Psoas muscle (tissue), 8 donors: ENCODE data around the gene KREMEN2. TPM values are rescaled to one million over a fixed set of nuclear protein-coding genes. Genes with fewer than 3 reads are reported as not detected.

Source experiments
- ATAC-seq, 4 donors: fragments of 200-7000 bp; cut with Tn5 transposase; one replicate each; pipeline ENCODE4 v1.9.1; 2020; ENCODE audit warnings: moderate library complexity in 3 of 4, mild to moderate bottlenecking in 2 of 4
- DNase-seq, 2 donors: peaks; one replicate each; pipeline ENCODE4 v3.0.0-alpha.2; 2020
- H3K27ac ChIP-seq: fragments of 200-600 bp; one replicate; pipeline ENCODE4 v1.8.0; 2022
- H3K27me3 ChIP-seq, 3 donors: fragments of 200-600 bp in 1 of 3; one replicate each; pipeline versions ENCODE4 v1.6.1 to v1.8.0; 2013 to 2022; ENCODE audit warnings: low read length in 2 of 3, mild to moderate bottlenecking in 2 of 3, moderate library complexity in 1 of 3; ENCODE audit not compliant: insufficient read depth in 3 of 3
- H3K36me3 ChIP-seq, 2 donors: fragments of 200-600 bp in 1 of 2; one replicate each; pipeline versions ENCODE4 v1.6.1 to v1.8.0; 2013 to 2022; ENCODE audit warnings: low read depth in 1 of 2, mild to moderate bottlenecking in 1 of 2, moderate library complexity in 1 of 2; ENCODE audit not compliant: insufficient read depth in 1 of 2
- H3K4me1 ChIP-seq: fragments of 200-600 bp; one replicate; pipeline ENCODE4 v1.8.0; 2022
- H3K4me3 ChIP-seq: fragments of 200-600 bp; one replicate; pipeline ENCODE4 v1.8.0; 2022; ENCODE audit warnings: mild to moderate bottlenecking
- H3K9me3 ChIP-seq: fragments of 200-600 bp; one replicate; pipeline ENCODE4 v1.8.0; 2022
- WGBS, 3 donors: extraction: QIAGEN DNeasy Blood & Tissue Kit; methylation state at CpG; one replicate each; pipeline versions ENCODE4 v1.1.6 to v1.1.7; 2013; 5-methylcytosine and 5-hydroxymethylcytosine counted together
- intact Hi-C, 2 donors: fragments of 100-400 bp; cut with DNase I; formaldehyde crosslinking; loops; one replicate each; pipeline versions ENCODE4 v1.11.0 to v1.14.2; 2022
- polyA plus RNA-seq, 3 donors: library from polyadenylated mRNA; stranded (reverse); fragments of 200-250 nt; gene quantifications; one replicate each; pipeline ENCODE4 v1.2.3, GENCODE V29; 2013
- total RNA-seq, 4 donors: library from RNA; stranded (reverse); fragmentation: NEBNext Ultra II Directional in 2 of 4; extraction: Animal tissue kit (Norgen Biotek cat#: 25700) in 2 of 4; gene quantifications; one replicate each; pipeline versions ENCODE4 v1.2.1 to v1.2.4, GENCODE V29; 2021 to 2023
- TF ChIP-seq, protein P1 (sequence below): fragments of 200-600 bp; IDR thresholded peaks from one replicate; pipeline ENCODE4 v1.8.0; 2022; ENCODE audit warnings: antibody characterized with exemption
- donor health status: healthy with polysubstance abuse.
- donor health status: DM: no; HTN: no; CAD: no; lungs with moderate emphysema.
- donor health status: Bipolar disorder and iron deficiency.
- donor health status: healthy.
- donor health status: DM: yes; HTN: yes; CAD: no.
- donor health status: DM: no; HTN: no; CAD: no.
- donor health status: DM: no; HTN: no; CAD: no.
- donor health status: DM: yes; HTN: yes; CAD: no.

KREMEN2 gene
- total and polyA plus RNA-seq, 7 donors, result 0.01 to 0.04 TPM; not detected in 5

DNA sequence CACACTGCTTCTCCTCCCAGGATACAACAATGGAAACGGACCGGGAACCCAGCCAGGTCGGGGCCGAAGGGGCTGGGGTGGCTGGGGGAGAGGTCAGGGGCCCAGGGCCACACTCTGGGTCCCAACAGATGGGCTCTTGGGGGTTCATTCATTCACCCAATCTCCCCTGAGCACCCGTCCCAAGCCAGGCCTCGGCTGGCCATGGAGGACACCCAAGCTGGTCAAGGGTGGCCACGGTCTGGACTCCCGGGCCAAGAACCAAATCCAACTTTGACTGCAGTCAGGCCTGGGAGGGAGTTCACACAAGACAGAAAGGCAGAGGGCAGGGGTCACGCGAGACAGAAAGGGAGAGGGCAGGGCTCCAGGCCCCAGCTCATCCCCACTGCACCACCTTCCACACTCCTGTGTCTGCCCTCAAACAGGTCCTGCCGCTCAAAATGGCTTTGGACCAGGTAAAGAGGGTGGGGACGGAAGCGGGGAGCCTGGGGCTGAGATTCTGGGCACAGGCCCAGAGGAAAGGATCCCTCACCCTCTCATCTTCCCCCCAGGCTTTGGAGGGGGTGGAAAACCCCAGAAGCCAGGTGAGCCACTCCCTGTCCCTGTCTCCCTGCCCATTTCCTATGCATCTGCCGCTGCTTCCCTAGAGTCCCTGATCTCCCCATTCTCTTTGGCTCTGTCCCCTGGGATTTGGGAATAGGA, 28.5 kb downstream of the KREMEN2 start:
- no peaks in the 10 kb centered on the region for H3K36me3 ChIP-seq
- ATAC-seq (no peak), DNase-seq (no peak)
- H3K4me1 ChIP-seq, result no peaks in the 10 kb centered on the region
- no peaks in the 10 kb centered on the region for H3K27me3 ChIP-seq
- TF ChIP-seq, protein P1, sequence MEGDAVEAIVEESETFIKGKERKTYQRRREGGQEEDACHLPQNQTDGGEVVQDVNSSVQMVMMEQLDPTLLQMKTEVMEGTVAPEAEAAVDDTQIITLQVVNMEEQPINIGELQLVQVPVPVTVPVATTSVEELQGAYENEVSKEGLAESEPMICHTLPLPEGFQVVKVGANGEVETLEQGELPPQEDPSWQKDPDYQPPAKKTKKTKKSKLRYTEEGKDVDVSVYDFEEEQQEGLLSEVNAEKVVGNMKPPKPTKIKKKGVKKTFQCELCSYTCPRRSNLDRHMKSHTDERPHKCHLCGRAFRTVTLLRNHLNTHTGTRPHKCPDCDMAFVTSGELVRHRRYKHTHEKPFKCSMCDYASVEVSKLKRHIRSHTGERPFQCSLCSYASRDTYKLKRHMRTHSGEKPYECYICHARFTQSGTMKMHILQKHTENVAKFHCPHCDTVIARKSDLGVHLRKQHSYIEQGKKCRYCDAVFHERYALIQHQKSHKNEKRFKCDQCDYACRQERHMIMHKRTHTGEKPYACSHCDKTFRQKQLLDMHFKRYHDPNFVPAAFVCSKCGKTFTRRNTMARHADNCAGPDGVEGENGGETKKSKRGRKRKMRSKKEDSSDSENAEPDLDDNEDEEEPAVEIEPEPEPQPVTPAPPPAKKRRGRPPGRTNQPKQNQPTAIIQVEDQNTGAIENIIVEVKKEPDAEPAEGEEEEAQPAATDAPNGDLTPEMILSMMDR, result no peak
- intact Hi-C loops, result no loop called here
- no peak overlapping the region for H3K4me3 ChIP-seq
- H3K9me3 ChIP-seq, result no peaks in the 10 kb centered on the region
- H3K27ac ChIP-seq, result no peak overlapping the region
- WGBS, 3 donors, result 83 to 86% (median 85%) methylated on average over 11 to 14 of the region's 14 CpGs

DNA sequence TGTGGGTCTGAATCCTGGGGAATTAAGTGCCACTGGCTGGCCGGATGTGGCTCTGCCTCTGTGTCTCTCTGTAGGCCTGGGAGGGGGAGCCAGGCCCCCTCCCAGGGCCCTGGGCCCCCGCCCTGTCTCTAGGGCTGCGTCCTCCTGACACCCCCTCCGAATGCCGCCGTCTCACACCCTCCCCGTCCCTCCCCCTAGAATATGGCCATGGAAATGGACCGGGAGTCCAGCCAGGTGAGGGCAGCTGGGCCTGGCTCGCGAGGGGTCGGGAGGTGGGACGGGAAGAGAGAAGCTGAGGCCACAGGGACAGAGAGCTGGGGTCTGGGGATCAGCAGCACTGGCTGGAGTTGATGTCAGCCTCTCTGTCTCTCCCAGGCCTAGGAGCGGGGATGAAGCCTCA, 32.2 kb downstream of the KREMEN2 start:
- Histone ChIP-seq H3K4me1 (no peaks in the 10 kb centered on the region), H3K27ac (no peak overlapping the region), H3K27me3 (peaks cover 0 to 1% (median 0%) of the 10 kb centered on the region in 3 donors), H3K9me3 (no peaks in the 10 kb centered on the region), H3K4me3 (no peak overlapping the region), H3K36me3 (no peaks in the 10 kb centered on the region)
- 60 to 70% (median 65%) methylated on average over 11 to 13 of the region's 13 CpGs for WGBS, 3 donors
- intact Hi-C loops, result no loop called here
- ATAC-seq (no peak), DNase-seq (no peak)
- TF ChIP-seq, protein P1, result no peak

DNA sequence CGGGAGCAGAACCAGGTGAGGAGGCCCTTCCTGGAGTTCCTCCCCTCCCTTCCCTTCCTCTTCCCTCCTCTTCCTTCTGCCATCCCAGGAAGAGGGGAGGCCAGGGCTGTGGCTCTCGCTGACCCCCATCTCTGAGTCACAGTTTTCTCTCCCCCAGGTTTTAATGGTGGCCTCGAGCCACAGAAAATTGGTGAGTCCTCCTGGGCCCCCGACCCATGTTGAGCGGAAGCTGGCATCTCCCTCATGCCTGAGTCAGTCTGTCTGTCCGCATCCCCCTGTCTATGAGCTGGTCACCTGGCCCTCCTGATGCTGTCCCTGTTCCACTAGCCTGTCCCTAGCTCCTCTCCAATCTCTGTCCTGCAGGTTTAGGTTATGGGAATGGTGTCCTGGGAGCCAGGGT, 35.9 kb downstream of the KREMEN2 start:
- peaks cover 0 to 1% (median 0%) of the 10 kb centered on the region in 3 donors for H3K27me3 ChIP-seq
- H3K9me3 ChIP-seq, result no peaks in the 10 kb centered on the region
- TF ChIP-seq, protein P1, result no peak
- intact Hi-C loops, result no loop called here
- ATAC-seq (no peak), DNase-seq (no peak)
- H3K36me3 ChIP-seq, result peaks cover 0 to 5% of the 10 kb centered on the region in 2 donors
- H3K27ac ChIP-seq, result no peak overlapping the region
- 74 to 80% (median 77%) methylated on average over 6 of the region's 6 CpGs for WGBS, 3 donors
- H3K4me1 ChIP-seq, result peaks cover 1% of the 10 kb centered on the region
- H3K4me3 ChIP-seq, result no peak overlapping the region

DNA sequence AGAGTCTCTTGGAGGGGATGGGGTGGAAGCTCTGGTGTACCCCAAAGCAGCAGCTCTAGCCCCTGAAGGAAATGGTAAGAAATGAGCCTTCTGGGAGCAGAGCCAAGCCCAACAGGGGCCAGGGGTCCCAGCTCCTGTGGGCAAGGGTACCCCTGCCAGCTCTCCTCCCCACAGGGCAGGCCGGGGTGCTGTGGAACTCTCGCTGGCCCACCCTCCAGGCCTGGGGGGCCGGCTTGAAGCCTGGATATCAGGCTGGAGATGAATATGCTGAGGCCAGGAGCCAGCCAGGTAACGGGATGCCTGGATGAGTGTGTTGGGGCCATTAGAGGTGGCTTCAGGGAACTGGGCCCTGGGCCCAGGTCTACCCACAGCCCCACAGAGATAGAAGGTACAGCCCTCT, 36.5 kb downstream of the KREMEN2 start:
- DNase-seq (no peak), ATAC-seq (no peak)
- Histone ChIP-seq H3K36me3 (peaks cover 0 to 5% of the 10 kb centered on the region in 2 donors), H3K4me3 (no peak overlapping the region), H3K4me1 (peaks cover 3% of the 10 kb centered on the region), H3K27me3 (peaks cover 0 to 1% (median 0%) of the 10 kb centered on the region in 3 donors), H3K9me3 (no peaks in the 10 kb centered on the region), H3K27ac (no peak overlapping the region)
- WGBS, 3 donors, result 85 to 98% (median 85%) methylated on average over 4 of the region's 4 CpGs
- intact Hi-C loops, result no loop called here
- TF ChIP-seq, protein P1, result no peak

DNA sequence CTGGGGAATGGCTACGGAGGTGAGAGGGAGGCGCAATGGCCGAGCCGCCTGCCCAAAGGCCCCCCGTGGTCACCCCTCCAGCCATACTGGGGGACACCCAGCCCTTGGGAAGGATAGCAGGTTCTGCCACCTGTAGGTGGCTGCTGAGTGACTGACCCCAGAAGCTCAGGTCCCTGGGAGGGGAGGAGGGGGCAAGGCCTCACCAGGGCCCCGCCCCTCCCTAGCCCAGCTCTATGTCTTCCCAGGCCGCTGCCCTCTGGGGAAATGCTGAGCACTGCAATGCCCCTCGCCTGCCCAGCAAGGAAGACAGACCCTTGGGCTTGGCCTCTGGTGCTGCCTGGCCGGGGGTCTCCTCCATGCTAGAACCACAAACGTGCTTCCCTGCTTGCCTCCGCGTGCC, 37.2 kb downstream of the KREMEN2 start:
- TF ChIP-seq, protein P1, result no peak
- Histone ChIP-seq H3K4me3 (no peak overlapping the region), H3K4me1 (peaks cover 3% of the 10 kb centered on the region), H3K27ac (no peak overlapping the region), H3K9me3 (no peaks in the 10 kb centered on the region), H3K27me3 (peaks cover 0 to 4% (median 0%) of the 10 kb centered on the region in 3 donors), H3K36me3 (peaks cover 0 to 10% of the 10 kb centered on the region in 2 donors)
- intact Hi-C loops, result no loop called here
- DNase-seq (no peak), ATAC-seq (no peak)
- 65 to 71% (median 70%) methylated on average over 12 of the region's 12 CpGs for WGBS, 3 donors
